DND-41 (cell line): ENCODE data around the gene PLCD3.

Experiments
- ATAC-seq: fragments of 200-7000 bp; cut with Tn5 transposase; 3 replicates; pipeline ENCODE4 v1.9.1; 2021; ENCODE audit warnings: low read depth; ENCODE audit not compliant: insufficient read depth
- DNase-seq: peaks from one replicate; pipeline ENCODE4 v3.0.0-alpha.2; 2020
- H2AFZ ChIP-seq: 2 replicates; pipeline ENCODE4 v1.6.0; 2012; ENCODE audit warnings: low read depth, low read length
- H3K27ac ChIP-seq: 2 replicates; pipeline ENCODE4 v1.5.1; 2012; ENCODE audit warnings: low read length, inconsistent platforms
- H3K27me3 ChIP-seq: fragments of 200-600 bp; sonication (generic); 2 replicates; pipeline ENCODE4 v1.6.0; 2012; ENCODE audit warnings: low read length, mild to moderate bottlenecking, inconsistent platforms; ENCODE audit not compliant: insufficient read depth, poor library complexity
- H3K36me3 ChIP-seq: 2 replicates; pipeline ENCODE4 v1.5.1; 2012; ENCODE audit warnings: low read length, inconsistent platforms; ENCODE audit not compliant: insufficient read depth
- H3K4me1 ChIP-seq: 2 replicates; pipeline ENCODE4 v1.5.1; 2012; ENCODE audit warnings: mild to moderate bottlenecking, low read length; ENCODE audit not compliant: insufficient read depth
- H3K4me2 ChIP-seq: 2 replicates; pipeline ENCODE4 v1.6.0; 2012; ENCODE audit warnings: mild to moderate bottlenecking, moderate library complexity, low read length, inconsistent platforms; ENCODE audit not compliant: insufficient read depth
- H3K4me3 ChIP-seq, 2 experiments: fragments of 200-600 bp in 1 of 2; shearing (Covaris generic) in 1 of 2; 2 replicates each; pipeline ENCODE4 v1.5.1; 2012 to 2016; ENCODE audit warnings: inconsistent platforms in 2 of 2, low read length in 2 of 2, mild to moderate bottlenecking in 2 of 2, low read depth in 1 of 2, moderate library complexity in 1 of 2
- H3K79me2 ChIP-seq: 2 replicates; pipeline ENCODE4 v1.6.0; 2012; ENCODE audit warnings: low read length, inconsistent platforms; ENCODE audit not compliant: insufficient read depth
- H3K9ac ChIP-seq: 2 replicates; pipeline ENCODE4 v1.6.0; 2012; ENCODE audit warnings: low read depth, mild to moderate bottlenecking, inconsistent platforms, low read length, moderate library complexity
- H3K9me3 ChIP-seq: 2 replicates; pipeline ENCODE4 v1.5.1; 2012; ENCODE audit warnings: low read length, moderate library complexity, mild to moderate bottlenecking, inconsistent platforms; ENCODE audit not compliant: insufficient read depth, severe bottlenecking
- H4K20me1 ChIP-seq: 2 replicates; pipeline ENCODE4 v1.6.0; 2012; ENCODE audit warnings: low read length; ENCODE audit not compliant: insufficient read depth
- CTCF ChIP-seq: IDR thresholded peaks from 2 replicates; pipeline ENCODE4 v1.5.1; 2012; ENCODE audit warnings: borderline replicate concordance, low read length, moderate library complexity, mild to moderate bottlenecking; ENCODE audit not compliant: poor library complexity, severe bottlenecking; ENCODE audit errors: extremely low read depth
- EZH2 ChIP-seq: IDR thresholded peaks from 3 replicates; pipeline ENCODE4 v1.6.1; 2012; ENCODE audit warnings: borderline replicate concordance, low read depth, mild to moderate bottlenecking, moderate library complexity, low read length, inconsistent platforms; ENCODE audit not compliant: severe bottlenecking

The PLCD3 gene

GRCh38 chr17:45143094-45143670, 10.9 kb upstream of the PLCD3 start:
- peaks cover 13% of the 10 kb centered on the region for H3K4me1 ChIP-seq
- ATAC-seq (no peak), DNase-seq (no peak)
- TF ChIP-seq EZH2, result no peak
- no peak for TF ChIP-seq CTCF
- no peaks in the 10 kb centered on the region for H4K20me1 ChIP-seq
- H3K79me2 ChIP-seq, result peaks cover 11% of the 10 kb centered on the region
- H3K27me3 ChIP-seq, result no peaks in the 10 kb centered on the region
- no peak overlapping the region for H3K4me2 ChIP-seq
- H3K36me3 ChIP-seq, result no peaks in the 10 kb centered on the region
- no peak overlapping the region for H3K9ac ChIP-seq
- H3K9me3 ChIP-seq, result no peaks in the 10 kb centered on the region
- no peak overlapping the region for H2AFZ ChIP-seq
- no peak overlapping the region for H3K4me3 ChIP-seq
- H3K27ac ChIP-seq, result no peak overlapping the region

- Histone ChIP-seq H3K36me3 (peaks cover 11% of the 10 kb centered on the region; the same call in 1 of the 2 replicates), H3K9ac (no peak overlapping the region)
These were observed 7.2 kb upstream of the PLCD3 start for GRCh38 chr17:45139533-45139920.

GRCh38 chr17:45138911-45139532, 6.7 kb upstream of the PLCD3 start:
- H3K79me2 ChIP-seq, result peaks cover 7% of the 10 kb centered on the region; the same call in 1 of the 2 replicates
- no peaks in the 10 kb centered on the region for H3K27me3 ChIP-seq
- no peak overlapping the region for H2AFZ ChIP-seq
- no peaks in the 10 kb centered on the region for H4K20me1 ChIP-seq
- TF ChIP-seq EZH2, result no peak
- TF ChIP-seq CTCF, result no peak
- DNase-seq (no peak), ATAC-seq (no peak)
- no peak overlapping the region for H3K27ac ChIP-seq
- peaks cover 11% of the 10 kb centered on the region; the same call in 1 of the 2 replicates for H3K36me3 ChIP-seq
- no peak overlapping the region for H3K4me3 ChIP-seq
- H3K4me2 ChIP-seq, result no peak overlapping the region
- H3K4me1 ChIP-seq, result peaks cover 17% of the 10 kb centered on the region
- no peaks in the 10 kb centered on the region for H3K9me3 ChIP-seq
- no peak overlapping the region for H3K9ac ChIP-seq

More at GRCh38 chr17:45139533-45139920, 7.2 kb upstream of the PLCD3 start:
- Histone ChIP-seq H3K4me2 (no peak overlapping the region), H2AFZ (no peak overlapping the region), H3K27me3 (no peaks in the 10 kb centered on the region), H4K20me1 (no peaks in the 10 kb centered on the region), H3K4me1 (peaks cover 17% of the 10 kb centered on the region), H3K27ac (no peak overlapping the region), H3K9me3 (no peaks in the 10 kb centered on the region), H3K79me2 (peaks cover 7% of the 10 kb centered on the region; the same call in 1 of the 2 replicates), H3K4me3 (no peak overlapping the region)
- DNase-seq, result no peak
- ATAC-seq, result no peak
- TF ChIP-seq CTCF (no peak), EZH2 (no peak)
